BLaER1 (cell line): ENCODE data around the gene TNNI3K.
"Not testable (repeated sequence)": the region's sequence is repeated elsewhere in the genome, so short reads cannot be mapped to it uniquely, and the experiment has no call there.

Source experiments
- H3K27ac ChIP-seq: shearing (Covaris generic); formaldehyde crosslinking; 2 replicates; pipeline ENCODE4 v1.8.1; 2022
- H3K27me3 ChIP-seq: shearing (Covaris generic); formaldehyde crosslinking; 2 replicates; pipeline ENCODE4 v1.8.1; 2022
- H3K36me3 ChIP-seq: shearing (Covaris generic); formaldehyde crosslinking; 2 replicates; pipeline ENCODE4 v1.8.1; 2022
- H3K4me1 ChIP-seq: shearing (Covaris generic); formaldehyde crosslinking; 2 replicates; pipeline ENCODE4 v1.8.1; 2022
- H3K4me2 ChIP-seq: shearing (Covaris generic); formaldehyde crosslinking; 2 replicates; pipeline ENCODE4 v1.8.1; 2022
- H3K4me3 ChIP-seq: shearing (Covaris generic); formaldehyde crosslinking; 2 replicates; pipeline ENCODE4 v1.8.1; 2022
- H3K9ac ChIP-seq: shearing (Covaris generic); formaldehyde crosslinking; 2 replicates; pipeline ENCODE4 v1.8.1; 2022
- H3K9me3 ChIP-seq: shearing (Covaris generic); formaldehyde crosslinking; 2 replicates; pipeline ENCODE4 v1.8.1; 2022
- H4K20me1 ChIP-seq: shearing (Covaris generic); formaldehyde crosslinking; 2 replicates; pipeline ENCODE4 v1.8.1; 2022
- Cebpa-rat ChIP-seq: shearing (Covaris generic); IDR thresholded peaks from 2 replicates; pipeline ENCODE4 v1.8.1; 2022

The TNNI3K gene

DNA sequence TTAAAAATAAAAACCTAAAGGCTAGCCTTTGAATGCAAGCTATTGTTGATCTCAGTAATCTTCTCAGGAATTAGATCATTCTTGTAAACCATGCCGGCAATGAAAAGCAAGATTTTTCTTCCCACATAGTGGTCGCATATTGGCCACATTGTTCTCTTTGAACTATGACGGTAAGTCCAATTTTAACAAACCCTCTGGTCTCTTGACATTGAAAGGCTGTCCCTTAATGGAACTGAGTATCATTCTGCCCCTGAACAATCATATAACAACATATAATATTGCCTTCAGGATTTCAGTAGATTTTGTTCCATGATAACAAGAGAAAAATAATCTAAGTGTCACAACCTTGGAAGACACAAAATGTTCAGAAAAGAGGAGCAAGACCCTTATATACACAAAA, 1.3 kb downstream of the TNNI3K start:
- Histone ChIP-seq H3K27me3 (no peaks in the 10 kb centered on the region), H3K9me3 (no peaks in the 10 kb centered on the region), H3K36me3 (no peaks in the 10 kb centered on the region), H3K9ac (no peak overlapping the region), H3K4me1 (no peaks in the 10 kb centered on the region), H3K4me3 (no peak overlapping the region), H3K4me2 (no peak overlapping the region), H4K20me1 (no peaks in the 10 kb centered on the region), H3K27ac (no peak overlapping the region)
- TF ChIP-seq Cebpa-rat, result no peak

DNA sequence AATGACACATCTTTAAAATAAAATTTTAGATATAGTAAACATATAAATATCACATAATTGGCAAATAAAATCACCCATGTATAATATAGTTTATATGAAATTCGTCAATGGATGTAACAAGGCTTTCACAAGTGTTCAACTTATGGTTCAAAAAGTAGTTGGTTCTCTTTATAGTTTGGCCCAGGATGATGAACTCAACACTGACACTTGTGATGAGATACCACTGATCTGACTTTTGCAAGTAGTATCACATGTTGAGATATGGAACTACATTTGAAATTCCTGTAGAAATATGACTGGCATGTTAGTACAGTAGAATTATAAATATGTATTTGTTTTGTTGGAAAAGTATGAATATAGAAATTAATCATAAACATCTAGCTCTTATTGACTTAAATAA, 1.8 kb downstream of the TNNI3K start:
- no peaks in the 10 kb centered on the region for H3K4me1 ChIP-seq
- H3K4me2 ChIP-seq, result no peak overlapping the region
- H3K9ac ChIP-seq, result no peak overlapping the region
- H3K36me3 ChIP-seq, result no peaks in the 10 kb centered on the region
- no peak for TF ChIP-seq Cebpa-rat
- no peaks in the 10 kb centered on the region for H3K27me3 ChIP-seq
- H3K9me3 ChIP-seq, result no peaks in the 10 kb centered on the region
- no peak overlapping the region for H3K27ac ChIP-seq
- H4K20me1 ChIP-seq, result no peaks in the 10 kb centered on the region
- H3K4me3 ChIP-seq, result no peak overlapping the region

DNA sequence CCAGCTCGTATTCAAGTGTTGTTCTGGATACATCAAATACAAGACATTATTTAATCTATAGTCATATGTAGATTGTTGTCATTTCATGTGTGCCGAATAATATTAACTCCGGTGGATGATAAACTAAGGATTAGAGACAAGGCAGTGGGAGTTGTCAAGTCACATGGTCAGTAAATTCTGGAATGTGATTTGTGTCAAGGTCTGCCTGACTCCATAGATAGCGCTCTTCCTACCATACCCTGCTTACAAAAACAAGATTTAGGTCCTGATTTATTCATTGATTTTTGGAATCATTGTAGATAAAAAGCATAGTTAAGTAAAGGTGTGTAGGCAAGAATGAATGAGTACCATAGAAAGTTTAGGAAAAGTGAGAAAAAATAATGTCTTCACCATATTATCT, 2.6 kb downstream of the TNNI3K start:
- Histone ChIP-seq H4K20me1 (no peaks in the 10 kb centered on the region), H3K27ac (no peak overlapping the region), H3K9me3 (no peaks in the 10 kb centered on the region), H3K36me3 (no peaks in the 10 kb centered on the region), H3K27me3 (no peaks in the 10 kb centered on the region), H3K4me2 (no peak overlapping the region), H3K4me3 (no peak overlapping the region), H3K4me1 (no peaks in the 10 kb centered on the region), H3K9ac (no peak overlapping the region)
- TF ChIP-seq Cebpa-rat, result no peak

DNA sequence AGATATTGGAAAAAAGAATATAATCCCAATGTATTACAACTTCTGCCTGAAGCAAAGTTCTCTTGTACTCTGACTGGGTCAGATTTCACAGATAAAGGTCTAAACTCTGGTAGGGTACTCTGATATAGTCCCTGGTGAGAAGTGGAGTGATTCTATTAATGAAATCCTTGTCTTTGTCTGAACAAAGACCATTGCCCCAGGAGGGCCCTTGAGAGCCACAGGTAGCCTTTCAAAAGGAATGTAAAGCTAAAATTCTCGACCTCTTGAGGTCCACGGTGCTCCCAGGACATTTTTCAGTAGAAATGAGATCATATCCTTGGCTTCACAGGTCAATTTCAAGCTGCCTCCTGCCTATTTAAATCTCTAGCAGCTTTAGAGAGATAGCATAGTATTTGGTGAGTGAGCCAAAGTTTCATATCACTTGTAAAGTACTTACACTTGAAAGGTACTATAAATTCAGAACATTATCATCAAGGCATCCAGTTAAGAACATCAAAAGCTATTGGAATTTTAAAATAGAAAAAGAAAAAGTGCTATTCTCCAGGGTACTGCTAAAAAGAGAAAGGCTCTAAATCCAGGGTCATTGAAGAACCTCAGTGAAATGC, 10.1 kb downstream of the TNNI3K start:
- Histone ChIP-seq H3K4me3 (no peak overlapping the region), H3K4me2 (no peak overlapping the region), H3K27me3 (no peaks in the 10 kb centered on the region)

DNA sequence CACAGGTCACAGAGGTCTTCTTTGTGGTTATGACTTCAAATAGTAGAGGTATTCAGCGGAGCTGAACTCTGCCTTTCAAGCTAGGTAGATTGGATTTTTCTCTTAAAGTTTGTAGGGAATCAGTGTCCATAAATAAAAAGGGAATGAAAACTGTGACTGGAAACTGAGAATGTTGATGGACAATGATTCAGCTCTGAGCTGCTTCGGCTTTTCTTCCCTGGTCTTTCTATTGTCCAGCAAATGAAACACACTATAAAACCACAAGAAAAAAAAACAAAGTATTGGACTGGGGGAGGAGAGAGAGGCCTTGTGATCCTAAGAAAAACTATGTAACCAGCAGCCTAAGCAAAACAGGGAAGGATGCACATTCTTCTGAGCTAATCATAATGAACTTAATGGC, 11.1 kb downstream of the TNNI3K start:
- no peaks in the 10 kb centered on the region for H4K20me1 ChIP-seq
- H3K9me3 ChIP-seq, result peaks cover 7% of the 10 kb centered on the region; the same call in 1 of the 2 replicates
- no peak for TF ChIP-seq Cebpa-rat
- H3K4me1 ChIP-seq, result no peaks in the 10 kb centered on the region
- H3K27me3 ChIP-seq, result no peaks in the 10 kb centered on the region
- H3K4me3 ChIP-seq, result no peak overlapping the region
- no peak overlapping the region for H3K9ac ChIP-seq
- H3K36me3 ChIP-seq, result no peaks in the 10 kb centered on the region
- no peak overlapping the region for H3K27ac ChIP-seq
- no peak overlapping the region for H3K4me2 ChIP-seq

More for the DNA sequence above, 10.1 kb downstream of the TNNI3K start:
- Histone ChIP-seq H3K27ac (no peak overlapping the region), H3K9me3 (peaks cover 7% of the 10 kb centered on the region; the same call in 1 of the 2 replicates), H3K9ac (no peak overlapping the region), H4K20me1 (no peaks in the 10 kb centered on the region), H3K4me1 (no peaks in the 10 kb centered on the region), H3K36me3 (no peaks in the 10 kb centered on the region)
- no peak for TF ChIP-seq Cebpa-rat

DNA sequence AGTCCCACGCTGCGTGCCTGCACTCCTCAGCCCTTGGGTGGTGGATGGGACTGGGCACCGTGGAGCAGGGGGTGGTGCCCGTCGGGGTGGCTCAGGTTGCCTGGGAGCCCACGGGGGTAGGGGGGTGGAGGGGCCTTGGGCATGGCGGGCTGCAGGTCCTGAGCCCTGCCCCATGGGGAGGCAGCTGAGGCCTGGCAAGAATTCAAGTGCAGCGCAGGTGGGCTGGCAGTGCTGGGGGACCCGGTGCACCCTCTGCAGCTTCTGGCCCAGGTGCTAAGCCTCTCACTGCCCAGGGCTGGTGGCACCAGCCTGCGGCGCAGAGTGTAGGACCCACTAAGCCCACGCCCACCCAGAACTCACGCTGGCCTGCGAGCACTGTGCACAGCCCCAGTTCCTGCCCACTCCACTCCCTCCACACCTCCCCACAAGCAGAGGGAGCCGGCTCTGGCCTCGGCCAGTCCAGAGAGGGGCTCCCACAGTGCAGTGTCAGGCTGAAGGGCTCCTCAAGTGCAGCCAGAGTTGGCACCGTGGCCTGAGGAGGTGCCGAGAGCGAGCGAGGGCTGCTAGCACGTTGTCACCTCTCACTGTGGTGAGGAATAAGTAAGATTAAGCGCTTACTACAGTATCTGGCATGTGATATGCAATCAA, 12.8 kb downstream of the TNNI3K start:
- no peak for TF ChIP-seq Cebpa-rat
- no peaks in the 10 kb centered on the region for H4K20me1 ChIP-seq
- H3K4me2 ChIP-seq, result no peak overlapping the region
- H3K27me3 ChIP-seq, result no peaks in the 10 kb centered on the region
- H3K27ac ChIP-seq, result no peak overlapping the region
- H3K9me3 ChIP-seq, result peaks cover 7% of the 10 kb centered on the region; the same call in 1 of the 2 replicates
- H3K4me3 ChIP-seq, result no peak overlapping the region
- H3K4me1 ChIP-seq, result no peaks in the 10 kb centered on the region
- H3K9ac ChIP-seq, result no peak overlapping the region
- no peaks in the 10 kb centered on the region for H3K36me3 ChIP-seq

DNA sequence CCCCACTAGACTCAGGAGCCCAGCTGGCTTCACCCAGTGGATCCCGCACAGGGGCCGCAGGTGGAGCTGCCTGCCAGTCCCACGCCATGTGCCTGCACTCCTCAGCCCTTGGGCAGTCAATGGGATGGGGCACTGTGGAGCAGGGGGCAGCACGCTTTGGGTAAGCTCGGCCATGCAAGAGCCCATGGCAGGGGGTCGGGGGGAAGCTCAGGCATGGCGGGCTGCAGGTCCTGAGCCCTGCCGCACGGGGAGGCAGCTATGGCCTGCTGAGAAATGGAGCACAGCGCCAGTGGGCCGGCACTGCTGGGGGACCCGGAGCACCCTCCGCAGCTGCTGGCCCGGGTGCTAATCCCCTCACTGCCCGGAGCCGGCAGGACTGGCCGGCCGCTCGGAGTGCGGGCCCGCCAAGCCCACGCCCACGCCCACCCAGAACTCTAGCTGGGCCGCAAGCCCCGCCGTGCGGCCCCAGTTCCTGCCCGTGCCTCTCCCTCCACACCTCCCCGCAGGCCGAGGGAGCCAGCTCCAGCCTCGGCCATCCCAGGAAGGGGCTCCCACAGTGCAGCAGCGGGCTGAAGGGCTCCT, 18.1 kb downstream of the TNNI3K start:
- not testable (repeated sequence) for H3K9me3 ChIP-seq, H3K4me2 ChIP-seq, H4K20me1 ChIP-seq, H3K27ac ChIP-seq, H3K4me3 ChIP-seq, H3K27me3 ChIP-seq, H3K4me1 ChIP-seq, H3K36me3 ChIP-seq, H3K9ac ChIP-seq

DNA sequence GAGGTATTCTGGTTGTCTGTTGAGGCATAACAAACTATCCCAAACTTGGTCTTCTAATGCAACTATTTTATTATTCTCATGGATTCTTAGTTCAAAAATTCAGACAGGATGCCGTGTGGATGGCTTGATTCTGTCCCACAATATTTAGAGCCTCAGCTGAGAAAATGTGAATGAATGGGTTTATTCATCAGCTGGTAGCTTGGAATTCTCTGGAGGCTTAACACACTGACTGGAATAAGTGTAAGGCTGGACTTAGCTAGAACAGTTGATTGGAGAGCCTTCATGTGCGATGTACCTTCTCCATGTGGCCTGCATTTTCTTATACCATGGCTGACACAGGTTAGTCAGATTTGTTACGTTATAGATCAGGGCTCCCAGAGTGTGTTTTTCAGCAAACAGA, 30.8 kb downstream of the TNNI3K start:
- Histone ChIP-seq H3K4me1 (no peaks in the 10 kb centered on the region), H3K4me3 (no peak overlapping the region), H3K36me3 (no peaks in the 10 kb centered on the region), H3K9ac (no peak overlapping the region), H3K27ac (no peak overlapping the region), H3K27me3 (no peaks in the 10 kb centered on the region), H4K20me1 (no peaks in the 10 kb centered on the region), H3K4me2 (no peak overlapping the region), H3K9me3 (no peaks in the 10 kb centered on the region)
- no peak for TF ChIP-seq Cebpa-rat

DNA sequence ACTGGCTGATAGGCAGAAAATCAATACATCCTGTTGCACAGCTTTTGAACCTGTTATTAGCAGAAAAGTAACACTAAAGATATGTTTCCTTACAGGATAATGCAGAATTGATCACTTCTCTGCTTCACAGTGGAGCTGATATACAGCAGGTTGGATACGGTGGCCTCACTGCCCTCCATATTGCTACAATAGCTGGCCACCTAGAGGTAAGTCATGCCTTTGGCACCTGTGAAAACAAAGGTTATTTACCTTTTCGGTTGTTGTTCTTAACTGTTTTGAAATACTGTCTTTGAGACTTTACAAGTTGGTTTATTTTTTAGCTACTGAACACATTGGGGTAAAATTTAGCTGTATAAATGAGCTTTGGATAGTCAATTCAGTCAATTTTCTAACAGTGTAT, 36.3 kb downstream of the TNNI3K start:
- no peaks in the 10 kb centered on the region for H3K4me1 ChIP-seq
- no peaks in the 10 kb centered on the region for H3K9me3 ChIP-seq
- no peak overlapping the region for H3K4me3 ChIP-seq
- no peaks in the 10 kb centered on the region for H4K20me1 ChIP-seq
- no peak overlapping the region for H3K9ac ChIP-seq
- H3K27ac ChIP-seq, result no peak overlapping the region
- H3K4me2 ChIP-seq, result no peak overlapping the region
- no peaks in the 10 kb centered on the region for H3K36me3 ChIP-seq
- TF ChIP-seq Cebpa-rat, result no peak
- H3K27me3 ChIP-seq, result no peaks in the 10 kb centered on the region

DNA sequence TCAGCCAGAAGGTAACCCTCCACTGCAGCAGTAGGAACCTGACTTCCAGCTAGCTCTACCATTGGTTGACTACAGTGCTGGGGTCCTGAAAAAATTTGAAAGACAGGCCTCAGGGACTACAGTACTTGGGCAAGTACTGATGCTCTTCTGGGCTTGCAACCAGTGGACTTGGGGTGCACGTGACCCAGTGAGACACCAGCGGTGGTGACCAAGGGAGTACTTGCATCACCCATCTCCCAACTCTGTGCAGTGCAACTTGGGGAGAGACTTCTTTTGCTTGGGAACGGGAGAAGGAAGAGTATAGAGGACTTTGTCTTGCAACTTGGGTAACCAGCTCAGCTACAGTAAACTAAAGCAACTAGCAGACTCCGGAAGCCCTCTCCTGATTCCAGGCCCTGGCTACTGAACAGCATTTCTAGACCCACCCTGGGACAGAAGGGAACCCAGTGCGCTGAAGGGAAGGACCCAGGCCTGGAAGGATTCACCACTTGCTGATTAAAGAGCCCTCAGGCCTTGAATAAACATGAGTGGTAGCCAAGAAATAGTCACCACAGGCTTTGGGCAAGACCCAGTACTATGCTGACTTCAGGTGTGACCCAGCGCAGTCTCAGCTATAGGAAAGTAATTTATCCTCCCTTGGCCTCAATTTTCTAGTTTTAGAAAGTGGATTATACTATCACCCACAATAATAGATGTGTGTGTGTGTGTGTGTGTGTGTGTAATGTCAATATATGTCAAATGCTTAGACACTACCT, 45.6 kb downstream of the TNNI3K start:
- H3K9me3 ChIP-seq, result no peaks in the 10 kb centered on the region
- H3K4me3 ChIP-seq, result no peak overlapping the region
- no peaks in the 10 kb centered on the region for H3K4me1 ChIP-seq
- no peaks in the 10 kb centered on the region for H3K27me3 ChIP-seq
- no peak for TF ChIP-seq Cebpa-rat
- H3K27ac ChIP-seq, result no peak overlapping the region
- no peaks in the 10 kb centered on the region for H3K36me3 ChIP-seq
- H4K20me1 ChIP-seq, result no peaks in the 10 kb centered on the region
- no peak overlapping the region for H3K9ac ChIP-seq
- no peak overlapping the region for H3K4me2 ChIP-seq
